ENCODE measurements around the gene ARHGAP15. TPM values are rescaled to one million over a fixed set of nuclear protein-coding genes. Genes with fewer than 3 reads are reported as not detected.

The ARHGAP15 gene
- total RNA-seq, 1 donor from 2014 or later: 18.5 TPM

- Histone ChIP-seq H3K9me3 (no peaks in the 10 kb centered on the region), H3K27ac (no peak overlapping the region), H3K27me3 (ENCODE audit: low read depth) (no peaks in the 10 kb centered on the region), H3K36me3 (no peaks in the 10 kb centered on the region), H3K4me1 (no peaks in the 10 kb centered on the region), H3K4me3 (no peak overlapping the region)
- TF ChIP-seq CTCF (IDR thresholded peaks at IDR 0.05): no peak
- intact Hi-C loops (cut with DNase I): no loop called here
- DNase-seq: no peak
- no peak for ATAC-seq
Measured at GRCh38 chr2:143691121-143691520, 561.9 kb downstream of the ARHGAP15 start.

GRCh38 chr2:143692162-143692561 lies 562.9 kb downstream of the ARHGAP15 start:
- no peak for TF ChIP-seq CTCF (IDR thresholded peaks at IDR 0.05)
- no peak overlapping the region for H3K27ac ChIP-seq
- no peaks in the 10 kb centered on the region for H3K9me3 ChIP-seq
- H3K4me3 ChIP-seq: no peak overlapping the region
- ATAC-seq: no peak
- H3K27me3 ChIP-seq (ENCODE audit: low read depth): no peaks in the 10 kb centered on the region
- no peaks in the 10 kb centered on the region for H3K4me1 ChIP-seq
- intact Hi-C loops (cut with DNase I): no loop called here
- DNase-seq: no peak
- H3K36me3 ChIP-seq: no peaks in the 10 kb centered on the region

- Histone ChIP-seq H3K9me3 (no peaks in the 10 kb centered on the region), H3K4me3 (no peak overlapping the region), H3K4me1 (no peaks in the 10 kb centered on the region), H3K27me3 (ENCODE audit: low read depth) (no peaks in the 10 kb centered on the region), H3K27ac (no peak overlapping the region), H3K36me3 (no peaks in the 10 kb centered on the region)
- ATAC-seq: no peak
- no peak for DNase-seq
- no peak for TF ChIP-seq CTCF (IDR thresholded peaks at IDR 0.05)
- intact Hi-C loops (cut with DNase I): no loop called here
Measured at GRCh38 chr2:143692967-143693366, 563.7 kb downstream of the ARHGAP15 start.

GRCh38 chr2:143694335-143694734 lies 565.1 kb downstream of the ARHGAP15 start:
- no peaks in the 10 kb centered on the region for H3K4me1 ChIP-seq
- no peak for DNase-seq
- H3K9me3 ChIP-seq: no peaks in the 10 kb centered on the region
- H3K4me3 ChIP-seq: no peak overlapping the region
- ATAC-seq: no peak
- no peak for TF ChIP-seq CTCF (IDR thresholded peaks at IDR 0.05)
- H3K36me3 ChIP-seq: no peaks in the 10 kb centered on the region
- intact Hi-C loops (cut with DNase I): no loop called here
- H3K27me3 ChIP-seq (ENCODE audit: low read depth): no peaks in the 10 kb centered on the region
- no peak overlapping the region for H3K27ac ChIP-seq

GRCh38 chr2:143696651-143697050 lies 567.4 kb downstream of the ARHGAP15 start:
- Histone ChIP-seq H3K36me3 (no peaks in the 10 kb centered on the region), H3K4me3 (no peak overlapping the region), H3K27me3 (ENCODE audit: low read depth) (no peaks in the 10 kb centered on the region), H3K9me3 (no peaks in the 10 kb centered on the region), H3K27ac (no peak overlapping the region), H3K4me1 (no peaks in the 10 kb centered on the region)
- intact Hi-C loops (cut with DNase I): no loop called here
- no peak for TF ChIP-seq CTCF (IDR thresholded peaks at IDR 0.05)
- ATAC-seq (no peak), DNase-seq (no peak)

- no peak for DNase-seq
- no peaks in the 10 kb centered on the region for H3K36me3 ChIP-seq
- intact Hi-C loops (cut with DNase I): no loop called here
- ATAC-seq: no peak
- H3K27me3 ChIP-seq (ENCODE audit: low read depth): no peaks in the 10 kb centered on the region
- no peaks in the 10 kb centered on the region for H3K4me1 ChIP-seq
- no peak overlapping the region for H3K27ac ChIP-seq
- H3K9me3 ChIP-seq: no peaks in the 10 kb centered on the region
- no peak for TF ChIP-seq CTCF (IDR thresholded peaks at IDR 0.05)
- no peak overlapping the region for H3K4me3 ChIP-seq
Measured at GRCh38 chr2:143697744-143698143, 568.5 kb downstream of the ARHGAP15 start.

All from lower lobe of right lung (tissue), 2 donors.